HG02588 (cell line): ENCODE measurements around the gene ZBTB20.

Source experiments
- ATAC-seq: cut with Tn5 transposase; IDR thresholded peaks from one replicate; pipeline ENCODE4 v1.9.1; 2021; ENCODE audit warnings: mild to moderate bottlenecking, moderate library complexity; ENCODE audit not compliant: unreplicated experiment

Gene ZBTB20

DNA sequence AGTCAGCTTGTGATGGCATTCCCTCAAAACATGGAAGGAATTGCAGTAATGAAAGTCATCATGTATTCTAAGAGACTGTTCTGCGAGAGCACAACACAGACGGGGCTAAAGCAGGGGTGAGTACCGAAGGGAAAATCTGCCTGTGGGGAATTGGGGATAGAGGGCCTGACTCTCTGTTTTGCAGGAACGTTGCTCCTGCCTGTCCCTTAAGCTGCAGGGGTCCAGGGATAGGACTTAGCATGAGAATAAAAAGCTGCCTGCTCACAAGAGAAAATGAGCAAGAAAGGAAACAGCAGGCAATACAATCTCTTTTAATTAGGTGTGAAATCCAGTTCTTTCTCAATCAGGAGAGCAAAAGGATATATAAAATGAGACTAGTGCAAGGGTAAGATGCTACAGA lies 791.0 kb downstream of the ZBTB20 start:
- no peak for ATAC-seq

DNA sequence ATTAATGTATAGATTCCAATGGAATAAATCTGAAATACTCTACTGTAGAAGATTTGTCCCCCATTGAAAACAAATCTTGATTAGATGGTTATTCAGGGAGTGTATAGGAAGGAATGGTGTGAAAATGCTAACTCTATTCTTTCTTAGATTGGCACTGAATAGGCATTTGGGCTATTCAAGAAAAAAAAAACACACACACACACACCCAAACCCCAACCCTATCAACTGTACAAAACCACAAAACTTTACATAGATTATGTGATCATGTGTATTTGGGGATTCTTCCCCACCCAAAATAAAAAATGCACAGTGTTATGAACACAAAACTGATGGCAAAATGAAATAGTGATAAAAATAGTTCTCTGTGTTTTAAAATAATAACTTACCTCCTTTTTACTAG lies 791.4 kb downstream of the ZBTB20 start:
- no peak for ATAC-seq

DNA sequence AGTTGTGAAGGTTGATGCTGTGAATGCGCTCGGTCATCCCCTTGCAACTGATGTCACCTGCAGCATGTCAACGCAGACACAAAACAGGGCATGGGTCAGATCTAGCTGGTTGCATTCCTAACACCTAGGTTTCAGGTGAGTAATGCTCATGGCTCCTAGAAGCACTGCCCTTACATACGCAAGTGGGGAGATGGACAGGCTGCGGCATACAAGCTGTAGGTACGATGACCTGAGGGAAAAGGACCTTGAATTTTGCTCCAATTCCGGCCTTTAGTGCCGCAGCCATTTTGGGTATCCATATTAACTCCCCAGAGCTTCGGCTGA lies 795.3 kb downstream of the ZBTB20 start:
- no peak for ATAC-seq

GRCh38 chr3:114351123-114351821 lies 795.8 kb downstream of the ZBTB20 start:
- ATAC-seq, result no peak

GRCh38 chr3:114350690-114351089 lies 796.4 kb downstream of the ZBTB20 start:
- no peak for ATAC-seq

DNA sequence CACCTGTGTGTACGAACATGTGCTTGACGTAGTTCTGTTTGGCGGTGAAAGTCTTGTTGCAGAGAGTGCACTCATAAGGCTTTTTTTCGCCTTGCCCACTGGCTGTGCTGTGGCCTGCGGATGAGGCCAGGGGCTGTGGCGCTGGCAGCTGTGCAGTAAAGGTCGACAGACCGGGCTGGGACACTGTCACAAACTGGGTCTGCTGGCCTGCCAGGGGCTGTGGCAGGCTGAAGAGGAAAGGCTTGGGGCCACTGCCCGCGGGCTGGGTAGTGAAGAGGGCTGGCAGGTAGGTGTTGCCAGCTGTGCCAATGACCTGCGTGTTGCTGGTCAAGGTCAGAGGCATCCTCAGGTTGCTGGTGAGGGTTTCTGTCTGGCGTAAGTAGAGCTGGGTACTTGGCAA lies 796.8 kb downstream of the ZBTB20 start:
- ATAC-seq, result no peak

DNA sequence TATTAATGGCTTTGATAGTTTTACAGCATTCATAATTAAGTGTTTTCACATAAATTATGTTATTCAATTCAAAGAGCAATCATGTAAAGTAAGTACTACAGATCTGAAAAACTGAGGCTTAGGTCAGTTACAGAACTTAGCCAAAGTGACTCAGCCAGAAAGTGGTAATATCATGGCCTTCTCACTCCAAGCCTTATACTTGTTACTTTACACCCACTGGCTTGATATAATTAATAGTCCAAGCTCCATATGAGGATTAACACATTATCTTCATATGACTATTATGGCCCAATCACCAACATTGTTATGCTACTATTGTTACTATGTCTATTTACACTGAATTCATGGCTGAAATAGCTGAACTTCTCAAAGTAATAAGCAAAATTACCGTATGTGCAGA lies 802.6 kb downstream of the ZBTB20 start:
- ATAC-seq, result no peak

DNA sequence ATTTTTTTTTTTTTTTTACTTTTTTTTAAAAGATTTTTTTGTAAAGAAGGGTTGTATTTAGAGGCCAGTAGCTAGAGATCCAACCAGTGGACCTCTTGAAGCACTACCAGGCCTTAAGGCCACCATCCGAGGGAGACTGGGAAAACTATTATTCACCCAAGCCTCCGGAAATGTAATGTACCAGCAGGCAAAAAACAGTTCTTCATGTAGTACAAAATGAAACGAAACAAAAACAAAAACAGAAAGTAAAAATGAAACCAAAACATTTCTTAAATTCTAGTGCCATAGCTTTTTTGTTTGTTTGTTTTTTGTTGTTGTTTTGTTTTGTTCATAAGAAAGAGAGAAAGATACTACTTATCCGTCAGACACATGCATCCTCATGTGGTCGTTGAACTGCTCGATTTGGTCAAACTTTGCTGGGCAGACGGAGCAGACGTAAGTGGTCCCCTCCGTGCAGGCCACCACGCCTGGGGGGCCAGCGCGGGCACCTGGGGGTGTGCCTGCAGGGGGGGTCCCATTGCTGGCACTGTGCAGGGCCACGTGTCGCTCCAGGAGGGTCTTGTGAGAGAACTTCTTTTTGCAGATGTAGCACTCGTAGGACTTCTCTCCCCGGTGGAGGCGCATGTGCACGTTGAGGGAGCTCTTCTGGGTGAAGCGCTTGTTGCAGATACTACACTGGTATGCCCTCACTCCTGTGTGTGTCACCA lies 808.3 kb downstream of the ZBTB20 start:
- ATAC-seq, result no peak

DNA sequence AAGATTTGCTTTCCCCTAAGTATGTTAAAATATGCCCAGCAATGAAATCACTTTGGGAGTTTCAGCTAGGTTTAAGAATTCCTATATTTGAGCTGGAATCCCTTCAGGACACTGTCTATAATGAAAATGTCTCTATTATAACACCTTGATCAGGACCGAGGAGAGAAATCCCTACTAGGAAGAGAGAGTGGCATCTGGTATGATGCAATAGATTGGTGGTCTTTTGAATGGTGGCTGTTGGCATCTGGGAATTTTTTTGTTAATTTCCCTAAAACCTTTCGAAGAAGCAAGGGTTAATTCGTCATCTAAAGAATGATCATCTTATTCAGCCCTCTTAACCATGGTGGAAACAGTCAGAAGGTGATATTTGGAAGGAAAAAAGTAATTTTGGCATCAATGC lies 810.2 kb downstream of the ZBTB20 start:
- ATAC-seq, result no peak

DNA sequence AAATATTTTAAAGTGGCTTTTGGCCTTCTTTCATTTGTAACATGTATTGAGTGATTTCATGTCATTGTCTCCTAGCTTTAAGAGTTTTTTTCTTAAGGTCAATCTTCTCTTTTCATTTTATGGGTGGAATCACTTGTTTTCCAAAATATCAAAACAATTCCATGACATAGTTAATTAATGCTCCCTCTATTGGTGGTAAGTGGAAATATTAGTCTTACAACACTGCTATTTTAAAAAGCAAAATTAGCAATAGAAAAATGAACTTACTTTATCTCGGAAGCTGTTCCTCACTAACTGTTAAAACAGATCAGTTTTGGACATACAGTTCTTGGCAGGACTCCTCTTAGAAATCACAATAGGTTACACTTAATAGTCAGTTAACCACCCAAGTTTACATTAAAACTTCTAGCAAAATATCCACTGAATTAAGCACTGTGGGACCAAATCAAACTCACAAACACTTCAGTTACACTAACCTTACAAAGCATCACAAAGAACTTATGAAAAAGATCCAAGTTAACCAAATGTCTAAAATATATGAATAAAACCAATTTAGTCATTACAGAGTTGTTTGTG lies 810.9 kb downstream of the ZBTB20 start:
- no peak for ATAC-seq

DNA sequence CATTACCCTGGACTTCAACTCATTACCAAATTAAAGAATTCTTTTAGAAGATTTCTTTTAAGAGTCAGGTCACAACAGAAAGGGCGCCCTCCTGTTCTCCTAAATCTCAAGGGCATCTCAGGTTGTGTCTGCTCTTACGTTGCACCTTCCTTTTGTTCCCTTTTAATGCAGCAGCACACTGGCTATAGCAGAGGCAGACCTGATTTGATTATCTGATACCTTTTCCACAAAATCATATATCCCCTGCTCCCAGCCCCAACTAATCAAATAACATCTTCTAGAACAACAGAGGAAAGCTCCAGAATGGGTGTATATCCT lies 813.2 kb downstream of the ZBTB20 start:
- no peak for ATAC-seq

GRCh38 chr3:114333180-114333922 lies 813.7 kb downstream of the ZBTB20 start:
- ATAC-seq, result no peak

DNA sequence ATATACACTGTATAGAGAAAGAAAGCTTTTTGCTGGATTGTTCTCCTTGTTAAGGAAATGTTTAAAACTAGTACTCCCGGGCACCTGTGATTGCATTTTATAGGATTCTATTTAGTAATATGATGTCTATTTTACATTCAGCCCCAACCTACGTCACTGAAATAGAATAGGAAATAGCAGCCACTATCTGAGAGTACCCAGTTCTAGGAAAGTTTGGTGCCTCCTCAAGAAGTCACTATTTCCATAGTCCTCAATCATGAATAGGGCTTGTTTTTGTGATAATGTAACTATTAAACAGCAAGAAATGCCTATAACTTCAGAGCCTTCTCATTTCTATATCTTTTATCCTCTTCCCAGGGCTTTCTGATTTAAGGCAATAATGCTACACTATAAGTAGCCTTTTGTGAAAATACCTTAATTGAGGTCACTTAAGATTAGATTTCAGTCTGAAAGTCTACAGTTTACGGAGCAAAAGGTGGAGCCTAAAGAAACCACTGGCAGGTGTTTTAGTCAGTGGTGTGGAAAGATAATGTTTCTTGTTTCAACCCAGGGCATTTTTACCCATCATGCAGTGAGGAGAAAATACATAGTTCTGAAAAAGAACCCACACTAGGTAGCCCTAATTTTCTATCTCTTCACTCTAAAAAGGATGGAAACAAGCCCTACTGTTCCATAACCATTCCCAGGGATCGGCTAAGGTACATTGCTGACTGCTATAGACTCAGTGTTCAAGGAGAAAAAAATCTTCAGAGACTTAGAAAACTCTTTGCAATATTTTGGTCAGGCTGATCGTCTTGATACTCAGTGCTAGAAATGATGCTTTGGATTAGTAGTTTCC lies 814.5 kb downstream of the ZBTB20 start:
- ATAC-seq, result no peak

DNA sequence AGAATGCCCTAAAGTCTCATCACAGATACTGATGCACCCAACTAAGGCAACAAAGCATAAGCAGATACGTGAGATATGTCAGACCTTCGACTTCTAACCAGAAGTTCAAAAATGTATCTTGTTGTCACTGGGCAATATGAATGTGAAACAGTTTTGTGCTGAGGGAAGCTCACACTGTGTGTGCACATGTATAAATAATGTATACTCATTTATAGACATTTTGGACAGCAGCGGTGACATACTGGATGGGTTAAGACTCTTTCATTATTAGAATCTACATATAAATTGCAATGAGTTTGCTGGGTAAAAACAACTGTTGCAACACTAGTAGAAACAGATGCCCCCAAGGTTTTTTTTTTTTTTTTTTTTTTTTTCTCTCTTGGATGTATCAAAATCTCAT lies 815.4 kb downstream of the ZBTB20 start:
- ATAC-seq, result no peak

DNA sequence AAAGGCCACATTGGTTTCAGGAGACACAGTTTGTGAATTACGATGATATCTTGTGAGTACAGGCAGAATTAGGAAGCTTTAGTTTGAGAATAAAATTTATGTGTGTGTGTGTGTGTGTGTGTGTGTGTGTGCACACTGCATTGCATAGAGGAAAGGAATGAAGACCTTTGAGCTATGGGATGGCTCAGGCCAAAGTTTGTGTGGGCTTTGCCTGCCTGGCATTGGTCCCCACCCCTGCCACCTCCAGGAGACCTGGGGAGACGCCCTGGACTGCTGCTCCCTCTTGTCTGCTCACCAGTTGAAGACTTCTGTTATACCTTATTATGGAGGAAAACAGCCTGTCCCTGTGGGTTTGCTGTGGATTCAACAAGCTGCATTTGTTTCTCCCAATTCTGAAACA lies 816.1 kb downstream of the ZBTB20 start:
- no peak for ATAC-seq

DNA sequence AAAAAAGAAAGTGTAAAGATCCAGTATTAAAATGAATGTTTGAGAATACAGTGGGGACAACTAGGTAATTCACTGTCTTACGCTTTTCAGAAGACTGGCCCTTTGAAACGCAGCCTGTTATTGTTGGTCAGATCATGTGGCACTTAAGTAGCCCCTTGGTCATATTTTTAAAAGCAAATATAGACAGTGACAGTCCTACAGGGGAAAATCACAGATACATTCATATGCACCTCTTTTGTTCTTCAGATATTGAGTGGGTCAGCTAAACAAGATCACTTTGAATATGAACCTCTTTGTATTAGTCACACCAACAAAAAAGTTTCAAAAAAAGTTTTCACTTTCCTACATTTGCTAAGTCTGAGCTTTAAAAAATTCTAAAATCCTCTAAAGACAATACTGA lies 817.3 kb downstream of the ZBTB20 start:
- peak; percentile 40 for ATAC-seq

DNA sequence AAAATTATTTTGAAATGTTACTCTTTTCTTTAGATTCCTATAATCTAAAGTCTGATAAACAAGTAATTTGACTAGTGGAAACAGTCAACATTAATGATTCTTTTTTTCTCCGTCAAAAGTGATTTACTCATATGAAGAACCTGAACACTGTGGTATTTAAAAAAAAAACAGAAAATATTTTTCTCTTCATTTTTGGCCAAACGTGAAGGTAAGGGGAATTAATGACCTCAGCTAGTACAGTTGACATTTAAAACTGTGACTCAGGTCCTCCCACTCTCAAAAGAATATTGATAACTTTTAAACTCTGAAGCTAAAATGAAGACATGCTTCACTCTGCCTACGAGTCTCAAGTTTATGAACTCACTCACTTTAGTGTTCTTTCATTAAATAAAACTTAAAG lies 818.7 kb downstream of the ZBTB20 start:
- ATAC-seq, result no peak

DNA sequence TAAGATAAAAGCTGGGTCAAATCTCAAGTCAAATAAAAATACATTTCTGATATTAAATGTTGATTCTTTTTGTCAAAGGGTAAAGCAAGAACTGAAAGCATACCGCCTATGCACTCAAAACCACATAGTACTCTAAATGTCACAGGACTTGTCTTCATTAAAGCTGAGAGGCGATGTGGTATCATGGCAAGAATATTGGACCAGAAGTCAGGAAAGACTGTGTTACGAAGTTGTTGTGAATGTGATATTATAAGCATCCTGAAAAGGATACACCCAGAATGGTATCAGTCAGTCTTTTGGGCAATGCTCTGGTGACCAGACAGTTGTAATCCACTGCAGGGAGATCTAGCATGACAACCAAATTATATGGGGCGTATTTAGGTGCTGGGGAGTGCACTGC lies 819.4 kb downstream of the ZBTB20 start:
- ATAC-seq, result no peak

DNA sequence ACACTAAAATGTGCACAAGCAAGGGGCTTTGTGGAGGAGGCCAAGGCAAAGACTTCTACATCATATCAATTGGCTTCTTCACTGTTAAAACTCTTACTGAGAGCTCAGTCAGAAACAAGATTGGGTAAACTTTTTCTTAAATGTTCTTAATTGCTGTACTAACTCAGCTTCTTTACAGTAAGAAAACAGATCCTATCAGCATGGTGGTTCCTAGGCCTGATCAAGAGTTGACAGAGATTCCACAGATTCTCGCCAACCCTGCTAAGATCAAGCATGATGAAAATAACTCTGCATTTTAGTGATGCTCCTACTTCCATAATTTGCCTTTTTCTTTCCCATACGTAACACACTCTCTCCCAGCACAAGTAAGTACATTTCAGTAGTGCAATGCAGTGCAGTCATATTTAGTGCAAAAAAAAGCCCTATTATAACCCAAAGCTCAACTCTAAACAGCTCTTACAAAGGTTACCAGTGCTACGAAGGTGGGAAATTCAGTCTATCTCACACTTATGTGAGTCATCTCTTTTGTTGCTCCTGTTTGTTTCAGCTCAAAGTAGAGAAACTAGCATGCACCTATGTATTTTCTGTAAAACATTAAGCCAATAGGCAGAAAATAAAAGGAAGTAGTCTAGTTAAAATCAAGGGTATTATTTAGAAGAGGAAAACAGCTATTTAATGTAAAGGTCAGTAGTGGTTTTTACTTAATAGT lies 823.4 kb downstream of the ZBTB20 start:
- ATAC-seq, result peak; percentile 48

DNA sequence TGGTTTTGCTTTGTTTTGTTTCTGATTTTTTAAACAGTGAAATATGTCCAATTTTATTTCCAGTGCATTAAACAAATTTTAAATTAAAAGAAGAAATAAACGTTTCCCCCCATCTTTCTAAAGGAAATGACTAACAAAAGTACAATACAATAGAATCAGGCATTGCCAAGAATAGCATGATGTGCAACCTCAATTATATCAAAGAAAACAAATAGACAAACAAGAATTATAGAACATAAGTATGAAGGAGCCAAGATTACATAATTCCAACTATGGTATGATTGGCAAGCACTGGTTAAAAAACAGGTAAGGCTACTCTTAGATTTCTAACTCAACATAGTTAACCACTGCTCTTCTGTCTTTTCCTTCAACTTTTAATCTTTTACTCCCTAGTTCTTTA lies 826.8 kb downstream of the ZBTB20 start:
- no peak for ATAC-seq

DNA sequence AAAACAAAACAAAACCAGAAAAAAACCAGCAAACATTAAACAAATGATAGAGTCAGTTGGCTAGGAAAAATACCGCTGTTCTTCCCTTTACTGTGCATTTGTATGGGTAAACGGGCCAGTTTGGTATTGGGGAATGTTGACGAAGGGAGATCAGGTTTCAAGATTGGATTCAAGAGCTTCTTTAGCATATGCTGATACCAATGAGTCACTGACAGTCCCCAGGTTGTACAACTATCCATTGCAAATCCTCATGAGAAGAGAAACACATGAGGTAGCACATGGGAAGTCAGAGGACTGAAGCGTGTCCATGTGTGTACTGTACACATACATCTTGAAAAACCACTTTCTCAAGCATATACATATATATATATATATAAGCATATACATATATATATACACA lies 827.6 kb downstream of the ZBTB20 start:
- no peak for ATAC-seq
